HG02798 (cell line): Measurements from ENCODE around the gene MAP7D1.

ENCODE experiments used
- ATAC-seq: cut with Tn5 transposase; IDR thresholded peaks from one replicate; pipeline ENCODE4 v1.9.1; 2021; ENCODE audit warnings: mild to moderate bottlenecking; ENCODE audit not compliant: unreplicated experiment, poor library complexity

MAP7D1 gene

DNA sequence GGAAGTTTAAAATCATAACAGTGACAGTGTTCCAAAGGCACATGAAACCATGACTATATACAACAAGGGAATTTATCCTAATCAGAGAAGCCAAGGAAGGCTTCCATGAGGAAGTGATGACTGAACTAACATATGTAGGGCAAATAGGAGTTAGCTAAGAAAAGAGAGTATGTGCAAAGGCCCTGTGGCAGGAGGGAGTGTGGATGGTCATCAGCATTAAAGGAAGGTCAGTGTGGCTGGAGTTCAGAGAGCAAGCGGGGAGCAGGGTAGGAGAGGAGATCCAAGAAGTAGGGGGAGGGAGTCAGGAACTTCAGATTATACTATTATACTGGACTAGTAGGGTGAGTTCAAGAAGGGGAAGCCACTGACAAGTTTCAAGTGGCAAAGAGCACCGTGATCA lies 8.4 kb downstream of the MAP7D1 start:
- no peak for ATAC-seq

DNA sequence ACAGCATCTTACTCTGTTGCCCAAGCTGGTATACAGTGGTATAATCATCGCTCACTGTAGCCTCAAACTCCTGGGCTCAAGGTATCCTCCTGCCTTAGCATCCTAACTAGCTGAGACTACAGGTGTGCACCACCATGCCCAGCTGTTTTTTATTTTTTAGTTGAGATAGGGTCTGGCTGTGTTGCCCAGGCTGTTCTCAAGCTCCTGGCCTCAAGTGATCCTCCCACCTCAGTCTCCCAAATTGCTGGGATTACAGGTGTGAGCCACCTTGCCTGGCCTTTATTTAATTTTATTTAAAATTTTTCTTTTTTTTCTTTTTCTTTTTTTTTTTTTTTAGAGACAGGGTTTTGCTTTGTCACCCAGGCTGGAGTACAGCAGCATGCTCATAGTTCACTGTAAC lies 9.2 kb downstream of the MAP7D1 start:
- no peak for ATAC-seq

DNA sequence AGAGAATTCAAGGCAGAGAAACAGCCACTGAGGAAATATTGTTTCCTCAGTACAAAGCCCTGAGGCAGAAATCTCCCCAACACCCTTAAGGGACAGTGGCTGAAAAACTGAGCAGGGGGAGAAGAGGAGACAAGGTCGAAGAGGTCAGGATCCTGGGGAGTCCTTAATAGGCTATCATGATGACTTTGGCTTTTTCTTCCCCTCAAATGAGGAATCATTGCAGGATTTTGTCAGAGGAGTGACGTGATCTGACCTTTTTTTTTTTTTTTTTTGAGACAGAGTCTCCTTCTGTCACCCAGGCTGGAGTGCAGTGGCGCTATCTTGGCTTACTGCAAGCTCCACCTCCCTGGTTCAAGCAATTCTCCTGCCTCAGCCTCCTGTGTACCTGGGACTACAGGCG lies 10.2 kb downstream of the MAP7D1 start:
- ATAC-seq = no peak

DNA sequence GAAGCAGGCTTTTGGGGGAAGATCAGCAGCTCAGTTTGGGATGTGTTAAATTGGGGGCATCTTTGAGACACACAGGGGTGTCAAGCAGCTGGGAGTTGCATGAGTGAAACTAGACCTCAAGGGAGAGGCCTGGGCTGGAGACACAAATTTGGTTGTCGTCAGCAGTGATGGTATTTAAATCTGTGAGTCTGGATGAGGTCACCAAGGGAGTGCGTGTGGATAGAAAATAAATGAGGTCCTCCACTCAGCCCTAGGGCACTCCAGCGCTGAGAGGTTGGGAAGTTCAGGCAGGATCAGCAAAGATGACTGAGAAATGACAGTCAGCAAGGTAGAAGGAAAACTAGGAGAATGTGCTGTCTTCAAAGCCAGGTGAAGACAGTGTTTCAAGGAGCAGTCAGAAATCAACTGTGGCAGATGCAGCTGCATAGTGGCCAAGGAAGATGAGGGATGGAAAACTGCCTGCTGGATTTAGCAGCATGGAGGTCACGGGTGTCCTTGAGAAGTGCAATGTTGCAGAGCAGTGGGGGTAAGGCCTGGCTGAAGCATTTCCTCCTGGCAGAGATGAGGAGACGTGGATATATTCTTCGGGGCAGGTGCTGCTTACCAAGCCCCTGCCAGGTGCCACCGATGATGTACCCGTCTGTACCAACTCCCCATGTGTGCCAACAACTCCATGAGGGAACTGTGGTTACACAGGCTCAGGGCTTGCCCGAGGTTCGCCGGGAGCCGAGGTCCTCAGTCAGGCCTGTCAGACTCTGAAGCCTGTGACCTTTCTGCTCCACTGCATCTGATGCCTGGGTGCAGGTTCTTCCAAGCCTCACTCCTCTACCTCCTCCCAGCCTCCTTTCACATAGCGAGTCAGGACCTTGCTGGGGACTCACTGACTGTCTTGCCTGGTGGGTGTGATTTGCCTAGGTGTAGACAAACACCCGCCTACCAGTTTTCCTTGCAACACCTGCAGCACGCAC lies 11.3 kb downstream of the MAP7D1 start:
- no peak for ATAC-seq

DNA sequence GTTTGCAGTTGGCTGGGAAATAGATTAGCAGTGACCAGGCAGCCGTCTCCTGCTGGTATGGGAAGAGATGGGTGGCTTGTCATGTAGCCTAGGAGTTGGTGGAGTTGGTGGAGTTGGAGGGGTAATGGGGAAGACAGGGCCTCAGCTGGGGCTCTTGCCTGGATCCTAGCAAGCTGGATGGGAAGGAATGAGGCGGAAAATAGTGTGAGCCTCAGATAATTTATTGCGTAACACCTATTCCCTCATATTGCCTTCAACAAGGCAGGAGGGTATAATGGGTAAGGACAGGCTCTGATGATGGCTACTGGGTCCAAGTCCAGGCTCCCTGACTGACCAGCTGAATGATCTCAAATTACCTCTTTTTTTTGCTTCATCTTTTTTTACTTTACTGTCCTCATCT lies 12.6 kb downstream of the MAP7D1 start:
- no peak for ATAC-seq

DNA sequence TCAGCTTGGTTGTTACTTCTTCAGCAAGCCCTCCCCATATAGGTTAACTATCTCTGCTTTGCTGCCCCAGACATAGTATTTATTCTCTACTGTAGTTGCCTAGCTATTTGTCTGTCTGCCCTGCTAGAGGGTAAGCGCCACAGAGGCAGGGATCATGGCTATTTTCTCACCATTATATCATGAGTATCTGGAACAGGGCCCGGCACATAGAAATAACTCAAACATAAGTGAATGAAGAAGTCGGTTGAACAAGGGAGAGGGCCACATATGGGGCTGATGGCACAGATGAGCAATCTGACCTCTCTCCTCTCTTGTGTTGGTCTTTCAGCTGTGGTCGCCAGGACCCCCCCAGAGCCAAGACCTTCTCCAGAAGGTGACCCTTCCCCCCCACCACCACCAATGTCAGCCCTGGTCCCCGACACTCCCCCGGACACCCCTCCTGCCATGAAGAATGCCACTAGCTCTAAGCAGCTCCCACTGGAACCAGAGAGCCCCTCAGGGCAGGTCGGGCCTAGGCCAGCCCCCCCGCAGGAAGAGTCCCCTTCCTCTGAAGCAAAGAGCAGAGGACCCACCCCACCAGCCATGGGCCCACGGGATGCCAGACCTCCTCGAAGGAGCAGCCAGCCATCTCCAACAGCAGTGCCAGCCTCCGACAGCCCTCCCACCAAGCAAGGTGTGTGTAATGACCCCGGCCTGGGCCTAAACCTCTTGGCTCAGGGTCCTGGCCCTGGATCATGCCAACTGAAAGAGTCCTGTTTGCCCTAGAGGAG lies 14.9 kb downstream of the MAP7D1 start:
- no peak for ATAC-seq

DNA sequence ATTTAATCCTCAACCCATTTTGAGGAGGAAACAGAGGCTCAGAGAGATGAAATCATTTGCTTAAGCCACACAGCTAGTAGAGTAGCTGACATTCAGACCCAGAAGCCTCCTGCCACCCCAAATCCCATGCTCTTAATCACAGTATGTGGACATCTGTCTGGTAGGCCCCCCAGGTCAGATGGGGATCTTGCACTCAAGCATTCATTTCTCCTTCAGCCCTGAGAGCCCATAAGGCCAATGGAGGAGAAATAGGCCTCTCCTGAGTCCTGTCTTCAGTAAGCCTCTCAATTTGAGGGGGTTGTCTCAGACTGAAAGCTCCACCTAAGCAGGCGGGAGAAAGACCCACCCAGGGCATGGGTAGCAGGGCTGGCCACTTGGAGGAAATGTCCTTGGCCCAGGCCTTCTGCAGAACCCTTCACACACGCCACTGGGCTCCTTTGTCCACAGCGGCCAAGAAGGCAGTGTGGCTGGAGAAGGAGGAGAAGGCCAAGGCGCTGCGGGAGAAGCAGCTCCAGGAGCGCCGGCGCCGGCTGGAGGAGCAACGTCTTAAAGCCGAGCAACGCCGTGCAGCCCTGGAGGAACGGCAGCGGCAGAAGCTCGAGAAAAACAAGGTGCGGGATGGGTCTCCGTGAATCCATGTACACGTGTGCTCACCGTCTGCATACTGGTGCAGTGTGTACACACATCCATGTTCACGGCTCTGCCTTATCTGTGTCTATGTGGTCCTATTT lies 16.2 kb downstream of the MAP7D1 start:
- ATAC-seq = no peak

DNA sequence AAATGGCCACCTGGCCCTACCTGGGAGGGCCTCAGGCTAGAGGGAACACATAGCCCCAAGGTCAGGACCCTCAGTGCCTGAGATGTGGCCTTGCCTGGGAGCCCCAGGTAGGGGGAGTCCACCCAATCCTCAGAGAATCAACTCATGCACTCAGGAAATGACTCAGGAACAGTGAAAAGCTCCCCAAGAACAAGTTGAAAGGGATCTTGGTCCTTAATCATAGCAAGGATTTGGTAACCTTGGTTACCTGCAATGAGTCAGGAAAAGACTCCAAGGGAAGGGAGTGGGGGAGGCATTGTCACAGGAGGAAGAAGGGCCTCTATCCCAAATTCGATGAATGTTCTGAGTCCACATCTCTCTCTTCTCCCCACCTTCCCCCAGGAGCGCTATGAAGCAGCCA lies 17.0 kb downstream of the MAP7D1 start:
- ATAC-seq = no peak

DNA sequence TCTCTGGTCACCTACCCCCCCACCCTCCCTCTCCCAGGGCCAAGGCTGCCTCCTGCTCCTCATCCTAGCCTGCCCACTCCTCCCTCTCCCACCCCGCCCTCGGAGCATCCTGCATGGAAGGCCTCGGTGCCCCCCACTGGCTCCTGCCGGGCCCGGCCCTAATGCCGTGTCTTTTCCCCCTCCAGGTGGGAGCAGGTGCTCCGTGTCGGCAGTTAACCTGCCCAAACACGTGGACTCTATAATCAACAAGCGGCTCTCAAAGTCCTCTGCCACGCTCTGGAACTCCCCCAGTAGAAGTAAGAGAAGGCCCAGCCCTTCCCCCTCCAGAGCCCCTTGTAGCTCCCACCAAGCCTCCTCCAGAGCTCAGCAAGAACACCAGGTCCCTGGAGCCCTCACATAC lies 18.8 kb downstream of the MAP7D1 start:
- ATAC-seq = no peak

DNA sequence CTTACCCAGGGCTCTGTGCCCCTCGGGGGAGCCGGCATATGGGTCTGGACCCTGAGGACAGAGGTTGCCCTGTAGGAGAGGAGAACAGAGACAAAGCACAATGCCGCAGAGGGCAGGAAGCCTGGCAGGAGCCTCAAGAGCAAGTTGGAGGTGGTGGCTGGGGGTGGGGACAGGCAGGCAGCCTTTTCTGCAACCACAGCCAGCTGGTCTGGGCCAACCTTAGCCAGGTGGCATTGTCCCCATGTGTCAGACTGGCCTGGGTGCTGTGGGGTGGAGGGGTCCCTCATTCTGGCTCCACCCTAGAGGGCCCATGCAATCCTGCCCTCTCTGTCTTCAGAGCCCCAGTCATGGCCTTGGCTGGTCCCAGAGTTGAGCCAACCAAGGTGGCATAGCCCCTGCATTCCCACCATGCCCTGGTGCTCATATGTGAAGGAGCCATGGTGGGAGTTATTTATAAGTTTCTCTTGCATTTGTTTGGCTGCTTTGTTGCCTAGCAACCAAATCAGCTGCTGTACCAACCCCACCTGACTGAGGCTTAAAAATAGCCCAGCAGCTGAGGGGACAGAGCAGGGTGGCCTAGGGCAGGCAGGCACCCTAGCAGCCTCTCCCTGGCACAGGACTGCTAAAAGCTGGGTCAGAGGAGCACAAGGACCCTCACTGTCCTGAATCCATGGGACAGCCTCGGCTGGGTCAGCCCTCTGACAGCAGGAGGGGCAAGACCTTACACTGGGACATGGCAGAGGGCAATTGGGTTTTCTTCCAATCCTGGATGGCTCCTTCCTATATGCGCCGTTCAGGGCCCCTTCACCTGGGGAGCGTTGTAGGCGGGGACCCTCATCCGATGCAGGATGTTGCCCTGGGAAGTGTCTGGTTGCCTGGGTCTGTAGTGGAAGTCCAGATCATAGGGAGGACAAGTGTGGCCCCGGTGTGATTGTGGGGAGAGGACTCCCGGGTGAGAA lies 19.5 kb downstream of the MAP7D1 start:
- ATAC-seq = peak; percentile 54

DNA sequence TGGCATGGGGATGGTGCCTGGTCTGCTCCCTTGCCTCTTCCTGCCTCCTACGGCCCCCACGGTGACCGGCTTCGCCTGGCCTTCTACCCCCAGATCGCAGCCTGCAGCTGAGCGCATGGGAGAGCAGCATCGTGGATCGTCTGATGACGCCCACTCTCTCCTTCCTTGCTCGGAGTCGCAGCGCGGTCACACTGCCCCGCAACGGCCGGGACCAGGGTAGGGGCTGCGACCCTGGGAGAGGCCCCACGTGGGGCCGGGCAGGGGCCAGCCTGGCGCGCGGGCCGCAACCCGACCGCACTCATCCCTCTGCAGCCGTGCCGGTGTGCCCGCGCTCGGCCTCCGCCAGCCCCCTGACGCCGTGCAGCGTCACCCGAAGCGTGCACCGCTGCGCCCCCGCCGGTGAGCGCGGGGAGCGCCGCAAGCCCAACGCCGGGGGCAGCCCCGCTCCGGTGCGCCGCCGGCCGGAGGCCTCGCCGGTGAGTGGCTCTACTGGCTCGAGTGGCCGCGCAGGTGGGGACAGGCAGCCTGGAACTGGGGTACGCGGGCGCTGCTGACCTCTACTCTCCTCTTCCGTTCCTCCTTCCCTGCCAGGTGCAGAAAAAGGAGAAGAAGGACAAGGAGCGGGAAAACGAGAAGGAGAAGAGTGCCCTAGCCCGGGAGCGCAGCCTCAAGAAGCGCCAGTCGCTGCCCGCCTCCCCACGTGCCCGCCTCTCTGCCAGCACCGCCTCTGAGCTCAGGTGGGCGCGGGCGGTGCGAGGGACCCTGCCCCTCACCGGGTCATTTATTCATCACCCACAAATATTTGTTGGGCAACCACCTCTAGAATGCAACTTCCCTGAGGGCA lies 20.4 kb downstream of the MAP7D1 start:
- no peak for ATAC-seq

DNA sequence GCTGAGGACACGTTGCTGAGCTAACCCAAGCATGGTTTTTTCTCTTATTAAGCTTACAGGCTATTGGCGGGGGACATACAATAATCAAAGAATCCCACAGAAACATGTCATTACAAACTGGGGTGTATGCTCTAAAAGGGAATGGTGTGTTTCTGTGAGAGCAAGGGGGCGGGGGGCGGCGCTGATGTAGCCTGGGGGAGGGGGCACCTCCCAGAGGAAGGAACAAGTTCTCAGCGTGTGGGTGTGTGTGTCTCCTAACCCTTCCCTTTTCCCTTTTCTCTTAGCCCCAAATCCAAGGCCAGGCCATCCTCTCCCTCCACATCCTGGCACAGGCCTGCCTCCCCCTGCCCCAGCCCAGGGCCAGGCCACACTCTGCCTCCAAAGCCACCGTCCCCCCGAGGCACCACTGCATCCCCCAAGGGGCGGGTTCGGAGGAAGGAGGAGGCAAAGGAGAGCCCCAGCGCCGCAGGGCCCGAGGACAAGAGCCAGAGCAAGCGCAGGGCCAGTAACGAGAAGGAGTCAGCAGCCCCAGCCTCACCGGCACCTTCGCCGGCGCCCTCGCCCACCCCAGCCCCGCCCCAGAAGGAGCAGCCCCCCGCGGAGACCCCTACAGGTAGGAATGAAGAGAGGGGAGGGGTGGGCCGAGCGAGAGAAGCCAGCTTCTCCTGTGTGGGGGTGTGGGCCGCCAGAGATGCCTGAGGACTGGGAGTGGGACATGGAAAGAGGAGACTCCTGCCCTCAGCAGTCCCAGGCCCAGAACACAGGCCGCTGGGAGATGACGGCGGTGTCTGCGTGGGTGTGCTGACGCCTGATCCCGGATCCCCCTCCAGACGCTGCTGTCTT lies 21.9 kb downstream of the MAP7D1 start:
- ATAC-seq = no peak

DNA sequence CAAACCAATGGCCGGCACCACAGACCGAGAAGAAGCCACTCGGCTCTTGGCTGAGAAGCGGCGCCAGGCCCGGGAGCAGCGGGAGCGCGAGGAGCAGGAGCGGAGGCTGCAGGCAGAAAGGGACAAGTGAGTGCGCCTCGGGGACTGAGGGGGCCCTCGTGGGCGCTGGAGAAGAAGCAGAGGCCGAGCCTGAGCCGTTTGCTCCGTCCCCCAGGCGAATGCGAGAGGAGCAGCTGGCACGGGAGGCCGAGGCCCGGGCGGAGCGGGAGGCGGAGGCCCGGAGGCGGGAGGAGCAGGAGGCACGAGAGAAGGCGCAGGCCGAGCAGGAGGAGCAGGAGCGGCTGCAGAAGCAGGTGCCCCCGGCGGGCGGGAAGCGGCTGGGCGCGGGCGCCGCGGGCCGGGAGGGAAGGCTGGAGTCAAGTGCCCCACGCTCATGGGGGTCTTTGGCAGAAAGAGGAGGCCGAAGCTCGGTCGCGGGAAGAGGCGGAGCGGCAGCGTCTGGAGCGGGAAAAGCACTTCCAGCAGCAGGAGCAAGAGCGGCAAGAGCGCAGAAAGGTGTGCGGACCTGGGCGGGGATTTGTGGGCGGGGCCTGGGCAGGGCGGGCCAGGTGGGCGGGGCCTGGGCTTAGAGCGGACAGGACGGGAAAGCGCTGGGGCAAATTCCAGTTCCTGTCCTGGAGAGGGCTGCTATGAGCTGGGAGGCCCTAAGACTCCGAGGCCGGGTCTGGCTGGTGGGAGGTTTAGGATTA lies 22.7 kb downstream of the MAP7D1 start:
- no peak for ATAC-seq

DNA sequence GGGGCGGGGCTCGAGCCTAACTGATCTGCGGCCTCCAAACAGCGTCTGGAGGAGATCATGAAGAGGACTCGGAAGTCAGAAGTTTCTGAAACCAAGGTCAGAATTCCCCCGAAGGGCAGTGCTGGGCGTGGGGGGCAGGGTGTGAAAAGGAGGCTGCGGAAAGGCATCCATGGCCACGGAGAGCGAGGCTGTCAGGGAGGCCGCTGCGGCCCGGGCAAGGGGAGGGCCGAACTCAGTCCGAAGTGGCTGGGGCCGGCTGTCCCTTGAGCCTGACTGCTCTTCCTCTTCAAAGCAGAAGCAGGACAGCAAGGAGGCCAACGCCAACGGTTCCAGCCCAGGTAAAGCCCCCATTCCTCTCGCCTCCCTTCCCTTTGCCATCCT lies 23.2 kb downstream of the MAP7D1 start:
- ATAC-seq = no peak

DNA sequence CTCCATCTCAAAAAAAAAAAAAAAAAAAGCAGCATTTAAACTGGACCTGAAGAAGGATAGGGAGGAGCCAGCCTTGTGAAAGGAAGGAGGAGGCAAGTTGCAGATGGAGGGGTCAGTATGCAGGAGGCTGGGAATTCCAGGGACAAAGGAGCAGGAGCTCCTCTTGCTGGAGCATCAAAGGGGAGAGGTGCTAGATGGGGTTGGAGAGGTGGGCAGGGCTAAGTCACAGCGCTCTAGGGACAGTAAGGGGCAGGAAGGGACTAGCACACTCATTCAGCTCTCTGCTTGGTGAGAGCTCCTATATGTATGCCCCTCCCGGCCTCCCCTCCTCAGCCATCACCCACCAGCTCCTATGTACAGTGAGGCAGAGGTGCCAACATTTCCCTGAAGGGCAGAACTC lies 26.8 kb downstream of the MAP7D1 start:
- ATAC-seq = no peak

DNA sequence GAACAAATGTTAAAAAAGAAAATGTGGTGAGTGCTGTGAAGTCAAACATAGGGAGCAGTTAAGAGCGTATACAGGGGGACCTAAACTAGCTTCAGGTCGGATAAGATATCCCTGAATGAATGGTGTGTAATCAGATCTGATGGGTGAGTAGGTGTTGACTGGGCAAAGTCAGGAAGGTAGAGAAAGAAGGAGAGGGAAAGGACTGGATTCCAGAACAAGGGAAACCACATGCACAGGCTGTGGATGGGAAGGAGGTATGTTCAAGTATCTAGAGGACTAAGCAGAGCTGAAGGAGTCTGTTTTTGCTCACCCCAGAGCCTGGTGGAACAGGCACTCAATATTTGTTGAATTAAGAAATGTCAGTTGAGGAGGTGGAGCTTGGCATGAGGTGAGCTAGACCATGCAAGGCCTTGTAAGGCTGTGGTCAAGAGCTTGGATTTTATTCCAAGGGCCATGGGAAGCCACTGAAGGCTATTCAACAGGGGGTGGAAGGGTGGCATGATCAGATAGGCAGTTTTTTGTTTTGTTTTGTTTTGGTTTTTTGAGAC lies 27.4 kb downstream of the MAP7D1 start:
- ATAC-seq = no peak
